Activated CD4-positive, CD25-positive, alpha-beta regulatory T cell treated with anti-CD3 and anti-CD28 coated beads, Interleukin-2, amount 50 U/mL, for 72 hours (primary cell): ENCODE data around the gene ID2.

Experiments used
- DNase-seq: peaks from one replicate; pipeline ENCODE4 v3.0.0; 2021

Gene ID2

GRCh38 chr2:8670580-8670979, 11.3 kb upstream of the ID2 start:
- DNase-seq, result no peak

- DNase-seq, result no peak
Measured at GRCh38 chr2:8671176-8671575, 10.7 kb upstream of the ID2 start.

GRCh38 chr2:8671802-8672201, 10.1 kb upstream of the ID2 start:
- no peak for DNase-seq

GRCh38 chr2:8672940-8673339, 8.9 kb upstream of the ID2 start:
- no peak for DNase-seq

- no peak for DNase-seq
Measured at GRCh38 chr2:8673381-8673780, 8.5 kb upstream of the ID2 start.

- no peak for DNase-seq
Measured at GRCh38 chr2:8674420-8675009, 7.3 kb upstream of the ID2 start.

- DNase-seq, result no peak
Measured at GRCh38 chr2:8675543-8675942, 6.3 kb upstream of the ID2 start.

GRCh38 chr2:8676191-8676920, 5.5 kb upstream of the ID2 start:
- DNase-seq, result no peak

GRCh38 chr2:8676921-8677645, 4.8 kb upstream of the ID2 start:
- DNase-seq, result no peak

GRCh38 chr2:8677646-8678592, 3.9 kb upstream of the ID2 start:
- peak; percentile 35 for DNase-seq

- peak; percentile 81 for DNase-seq
Measured at GRCh38 chr2:8678731-8679566, 2.9 kb upstream of the ID2 start.

GRCh38 chr2:8679567-8679826, 2.4 kb upstream of the ID2 start:
- no peak for DNase-seq

GRCh38 chr2:8679827-8680731, 1.8 kb upstream of the ID2 start:
- DNase-seq, result no peak

- peak; percentile 67 for DNase-seq
Measured at GRCh38 chr2:8680822-8681760, 765 bp upstream of the ID2 start.

GRCh38 chr2:8682719-8683667, 1.1 kb downstream of the ID2 start:
- peak; percentile 46 for DNase-seq

- no peak for DNase-seq
Measured at GRCh38 chr2:8684540-8684877, 2.7 kb downstream of the ID2 start.

- DNase-seq, result peak; percentile 56
Measured at GRCh38 chr2:8684878-8685696, 3.2 kb downstream of the ID2 start.
